Esophagus squamous epithelium (tissue), 4 donors: ENCODE results near the gene AGRP.

ENCODE experiments used
- POLR2A ChIP-seq, 4 donors: fragments of 450-650 bp; IDR thresholded peaks; one replicate each; pipeline ENCODE4 v1.6.1; 2017; ENCODE audit warnings: antibody characterized with exemption in 4 of 4, mild to moderate bottlenecking in 4 of 4, moderate library complexity in 3 of 4
- TF ChIP-seq, protein P1 (sequence below), 6 experiments: fragments of 450-650 bp in 4 of 6; fragments of 200-600 bp in 2 of 6; sonication (generic) in 2 of 6; IDR thresholded peaks; one replicate each; pipeline ENCODE4 v1.5.1; 2016 to 2019; ENCODE audit warnings: antibody characterized with exemption in 6 of 6, mild to moderate bottlenecking in 4 of 6, moderate library complexity in 4 of 6

DNA sequence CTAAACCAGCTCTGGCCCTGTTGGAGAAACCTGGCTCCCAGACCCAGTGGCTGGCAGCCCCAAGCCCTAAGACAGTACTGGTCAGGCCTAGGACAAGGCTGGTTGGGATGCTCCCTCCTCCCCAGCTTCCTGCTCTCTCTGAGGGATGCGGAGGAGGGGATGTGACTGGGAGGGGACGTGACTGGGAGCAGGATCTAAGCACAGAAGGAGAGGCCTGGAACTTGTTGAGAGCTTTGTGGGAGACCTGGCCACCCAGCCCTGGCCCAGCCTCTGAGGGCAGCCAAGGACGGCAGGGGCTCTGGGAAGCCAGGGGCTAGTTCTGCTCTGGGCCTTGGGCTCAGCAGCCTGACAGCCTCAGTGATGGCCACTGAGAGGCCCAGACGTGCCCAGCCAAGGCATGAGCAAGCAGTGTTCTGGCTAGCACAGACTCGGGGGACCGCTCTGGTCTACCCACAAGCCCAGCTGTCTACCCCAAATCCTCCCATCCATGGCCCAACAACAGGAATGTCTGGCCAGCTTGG, 25.2 kb downstream of the AGRP start:
- TF ChIP-seq, protein P1, sequence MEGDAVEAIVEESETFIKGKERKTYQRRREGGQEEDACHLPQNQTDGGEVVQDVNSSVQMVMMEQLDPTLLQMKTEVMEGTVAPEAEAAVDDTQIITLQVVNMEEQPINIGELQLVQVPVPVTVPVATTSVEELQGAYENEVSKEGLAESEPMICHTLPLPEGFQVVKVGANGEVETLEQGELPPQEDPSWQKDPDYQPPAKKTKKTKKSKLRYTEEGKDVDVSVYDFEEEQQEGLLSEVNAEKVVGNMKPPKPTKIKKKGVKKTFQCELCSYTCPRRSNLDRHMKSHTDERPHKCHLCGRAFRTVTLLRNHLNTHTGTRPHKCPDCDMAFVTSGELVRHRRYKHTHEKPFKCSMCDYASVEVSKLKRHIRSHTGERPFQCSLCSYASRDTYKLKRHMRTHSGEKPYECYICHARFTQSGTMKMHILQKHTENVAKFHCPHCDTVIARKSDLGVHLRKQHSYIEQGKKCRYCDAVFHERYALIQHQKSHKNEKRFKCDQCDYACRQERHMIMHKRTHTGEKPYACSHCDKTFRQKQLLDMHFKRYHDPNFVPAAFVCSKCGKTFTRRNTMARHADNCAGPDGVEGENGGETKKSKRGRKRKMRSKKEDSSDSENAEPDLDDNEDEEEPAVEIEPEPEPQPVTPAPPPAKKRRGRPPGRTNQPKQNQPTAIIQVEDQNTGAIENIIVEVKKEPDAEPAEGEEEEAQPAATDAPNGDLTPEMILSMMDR (IDR thresholded peaks at IDR 0.05) = no peak
- TF ChIP-seq POLR2A (IDR thresholded peaks at IDR 0.05) = no peak
